Stimulated activated CD8-positive, alpha-beta memory T cell treated with anti-CD3 and anti-CD28 coated beads, Interleukin-12 subunit alpha, Interleukin-12 subunit beta, amount 100 ng/mL, for 4 hours (primary cell): ENCODE results near the gene HIVEP1.
"Not testable (repeated sequence)": the region's sequence is repeated elsewhere in the genome, so short reads cannot be mapped to it uniquely, and the experiment has no call there.

ENCODE experiments used
- DNase-seq: peaks from one replicate; pipeline ENCODE4 v3.0.0-alpha.2; 2020; ENCODE audit warnings: low read depth

The HIVEP1 gene

DNA sequence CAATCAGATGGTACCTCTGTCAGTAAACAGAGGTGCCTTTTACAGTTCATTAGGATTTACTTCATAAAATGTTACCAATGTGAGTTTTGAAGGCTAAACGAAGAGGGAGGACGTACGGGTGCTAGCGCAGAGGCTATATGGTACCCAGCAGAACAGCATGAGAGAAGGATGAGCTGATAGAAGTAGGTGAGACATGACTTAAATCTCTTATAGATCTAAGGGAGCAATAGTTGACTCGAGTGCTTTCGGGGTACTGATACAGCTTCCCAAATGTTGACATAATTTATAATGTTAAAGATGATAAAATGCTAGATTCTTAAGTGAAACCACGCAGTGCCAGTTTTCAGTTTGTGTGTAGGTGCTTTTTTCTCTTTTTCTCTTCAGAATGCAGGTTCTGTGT is 72.6 kb downstream of the HIVEP1 start:
- DNase-seq, result no peak

DNA sequence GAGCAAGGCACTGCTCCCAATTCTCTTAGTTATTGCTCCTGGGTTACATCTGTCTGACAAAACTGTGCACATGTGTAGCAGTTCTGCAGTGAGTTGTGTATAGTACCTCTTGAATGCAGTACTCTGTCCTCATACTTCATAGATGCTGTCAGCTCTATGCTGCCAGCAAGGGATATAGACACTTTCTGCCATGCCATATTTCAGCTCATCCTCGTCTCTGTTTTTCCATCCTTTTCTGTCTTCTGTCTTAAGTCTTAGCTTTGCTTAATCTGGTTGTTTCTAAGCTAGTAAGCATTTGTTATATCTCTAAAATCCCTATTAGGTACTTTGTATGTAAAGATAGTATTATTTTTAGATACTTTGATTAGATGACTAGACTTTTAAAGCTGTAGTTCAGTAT is 76.4 kb downstream of the HIVEP1 start:
- no peak for DNase-seq

DNA sequence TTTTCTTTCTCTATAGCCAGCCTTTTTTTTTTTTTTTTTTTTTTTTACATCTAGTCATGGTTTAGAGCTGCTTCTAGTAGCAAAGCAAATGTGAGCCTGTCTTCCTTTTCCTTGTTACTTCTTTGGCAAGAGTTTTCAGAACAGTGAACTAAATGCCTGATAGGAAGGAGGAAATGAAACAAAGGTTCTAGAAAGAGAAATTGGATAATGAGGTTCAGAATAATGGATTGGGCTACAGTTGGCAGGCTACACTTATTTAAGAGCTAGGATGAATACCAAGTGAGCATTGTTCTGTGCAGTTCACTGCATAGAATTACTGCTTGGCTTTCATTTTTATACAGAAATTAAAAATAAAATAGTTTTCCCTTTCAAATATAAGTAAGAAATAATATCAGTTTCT is 78.6 kb downstream of the HIVEP1 start:
- DNase-seq, result no peak

DNA sequence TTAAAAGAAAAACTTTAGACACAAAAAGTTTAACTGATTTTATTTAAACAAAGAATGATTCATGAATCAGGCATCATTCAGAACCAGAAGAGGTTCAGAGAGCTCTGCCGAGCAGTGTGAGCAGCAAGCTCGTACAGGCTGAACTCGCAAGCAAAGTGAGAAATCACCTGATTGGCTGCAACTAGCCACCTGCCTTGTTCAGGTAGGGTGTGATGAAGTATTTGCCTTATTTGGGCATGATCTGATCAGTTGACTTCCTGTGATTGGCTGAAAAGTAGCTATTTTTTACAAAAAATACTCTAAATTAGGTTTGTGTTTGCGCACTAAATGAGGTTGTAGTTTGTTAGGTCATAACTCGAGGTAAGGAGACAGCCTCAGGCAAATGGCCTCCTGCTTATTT is 80.7 kb downstream of the HIVEP1 start:
- DNase-seq, result no peak

DNA sequence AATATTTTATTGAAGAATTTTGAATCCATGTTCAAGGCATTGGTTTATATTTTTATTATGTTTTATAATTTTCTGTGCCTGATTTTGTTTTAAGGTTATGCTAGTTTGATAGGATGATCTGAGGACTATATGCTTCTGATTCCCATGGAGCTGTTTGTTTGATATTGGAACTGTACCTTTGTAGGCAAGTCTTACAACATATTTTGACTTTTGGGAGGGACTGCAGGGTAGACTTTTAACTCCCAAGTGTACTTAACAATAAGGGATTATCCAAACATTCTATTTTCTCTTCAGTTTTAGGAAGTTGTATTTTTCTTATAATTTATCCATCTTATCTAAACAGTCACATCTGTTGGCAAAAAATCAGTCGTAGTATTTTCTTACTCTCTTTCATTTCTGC is 82.6 kb downstream of the HIVEP1 start:
- DNase-seq, result no peak

DNA sequence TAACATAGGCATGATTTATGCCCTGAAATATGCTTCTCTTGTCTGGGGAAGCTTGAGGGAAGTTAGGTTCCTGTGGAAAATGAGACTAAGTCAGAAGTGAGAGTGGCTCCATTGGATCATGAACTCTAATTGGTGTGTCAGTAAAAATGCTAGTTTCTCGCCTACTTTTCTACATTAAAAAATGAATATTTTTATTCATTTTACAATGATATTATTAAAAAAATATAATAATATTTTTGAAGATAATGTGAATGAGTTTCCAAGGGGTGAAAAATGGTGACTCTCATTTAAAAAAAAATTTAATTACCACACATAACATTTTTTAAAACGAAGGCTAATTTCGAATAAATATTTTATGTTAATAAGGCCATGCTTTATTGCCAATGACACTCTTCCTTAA is 84.2 kb downstream of the HIVEP1 start:
- DNase-seq, result no peak

DNA sequence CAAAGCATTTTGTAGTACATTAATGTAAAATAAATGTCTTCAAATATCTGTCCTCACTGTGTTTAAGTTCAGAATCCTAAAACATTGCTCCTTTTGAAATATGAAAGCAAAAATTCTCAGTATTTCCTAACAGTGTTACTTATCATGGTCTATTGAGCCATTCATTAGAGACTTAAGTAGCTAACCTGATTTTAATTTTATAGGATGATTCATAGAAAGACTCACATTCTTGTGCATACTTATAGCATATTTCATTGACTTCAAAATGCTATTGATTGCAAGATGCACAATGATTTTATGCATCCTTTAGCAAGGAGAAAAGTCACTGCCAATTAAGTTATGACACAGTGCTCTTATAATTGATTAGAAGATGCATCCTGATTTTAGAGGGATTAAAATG is 85.7 kb downstream of the HIVEP1 start:
- DNase-seq, result no peak

DNA sequence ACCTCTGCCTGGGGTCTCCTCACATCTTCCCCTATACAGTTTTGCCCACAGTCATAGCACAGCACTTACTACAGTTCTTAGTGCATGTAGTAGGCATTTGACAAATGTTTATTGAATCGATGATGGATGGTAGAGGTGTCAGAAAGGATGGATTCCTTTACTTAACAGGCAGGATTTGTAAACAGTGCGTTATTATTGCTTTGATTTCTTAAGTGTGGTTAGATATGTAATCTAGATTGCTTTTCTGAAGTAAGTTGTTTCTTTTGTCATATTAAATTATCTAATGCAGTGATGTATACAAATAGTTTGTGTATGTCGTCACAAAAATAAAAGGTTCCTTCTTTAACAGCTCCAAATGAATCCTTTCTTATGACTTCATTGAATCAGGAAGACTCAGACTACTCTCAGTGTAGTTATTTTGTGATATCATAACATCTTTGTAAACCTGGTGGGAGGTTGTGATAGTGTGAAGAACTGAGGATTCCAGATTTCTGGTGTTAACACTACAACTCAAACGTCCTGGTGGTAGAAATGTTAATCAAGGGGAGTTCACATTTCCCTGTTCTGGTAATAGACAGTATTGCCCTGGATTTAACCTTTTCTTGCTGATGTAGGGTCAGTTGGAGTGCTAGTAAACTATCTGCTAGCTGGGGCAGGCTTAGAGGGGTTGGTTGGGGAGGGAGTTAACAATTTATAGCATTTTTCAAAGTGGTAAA is 87.7 kb downstream of the HIVEP1 start:
- DNase-seq, result no peak

DNA sequence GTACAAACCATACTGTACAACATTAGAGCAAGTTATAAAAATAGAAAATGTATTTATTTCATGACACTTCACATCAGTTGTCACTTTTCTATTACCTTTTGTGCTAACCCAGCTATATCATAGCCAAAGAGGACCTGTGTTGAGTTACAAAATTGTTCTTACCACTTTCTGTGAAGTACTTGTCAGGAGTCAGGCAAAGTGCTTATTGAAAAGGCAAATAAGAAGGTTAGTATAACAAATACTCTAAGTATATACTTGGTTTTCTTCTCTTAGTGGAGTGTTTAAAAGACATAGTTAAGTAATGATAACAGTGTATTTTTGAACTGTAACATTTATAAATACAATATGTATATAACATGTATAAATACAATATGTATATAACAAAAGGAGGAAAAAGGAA is 88.9 kb downstream of the HIVEP1 start:
- no peak for DNase-seq

DNA sequence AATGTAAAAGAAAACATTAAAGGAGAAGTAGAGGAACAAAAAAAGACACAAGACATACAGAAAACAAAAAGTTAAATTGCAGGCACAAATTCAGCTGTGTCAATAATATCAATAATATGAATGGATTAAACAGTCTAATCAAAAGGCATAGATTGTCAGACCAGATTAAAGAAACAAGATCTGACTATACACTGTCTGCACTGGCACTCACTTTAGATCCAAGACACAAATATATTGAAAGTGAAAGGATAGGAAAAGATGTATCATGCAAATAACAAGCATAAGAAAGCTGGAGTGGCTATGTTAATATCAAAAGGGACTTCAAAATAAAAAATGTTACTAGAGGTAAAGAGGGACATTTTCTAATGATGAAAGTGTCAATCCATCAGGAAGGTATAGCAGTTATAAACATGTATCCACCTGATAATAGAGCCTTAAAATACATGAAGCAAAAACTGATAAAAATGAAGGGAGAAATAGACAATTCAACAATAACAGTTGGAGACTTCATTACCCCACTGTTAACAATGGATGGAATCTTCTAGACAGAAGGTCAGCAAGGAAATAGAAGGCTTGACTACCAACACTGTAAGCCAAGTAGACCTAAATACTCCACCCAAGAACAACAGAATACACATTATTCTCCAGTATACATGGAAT is 89.7 kb downstream of the HIVEP1 start:
- no peak for DNase-seq

DNA sequence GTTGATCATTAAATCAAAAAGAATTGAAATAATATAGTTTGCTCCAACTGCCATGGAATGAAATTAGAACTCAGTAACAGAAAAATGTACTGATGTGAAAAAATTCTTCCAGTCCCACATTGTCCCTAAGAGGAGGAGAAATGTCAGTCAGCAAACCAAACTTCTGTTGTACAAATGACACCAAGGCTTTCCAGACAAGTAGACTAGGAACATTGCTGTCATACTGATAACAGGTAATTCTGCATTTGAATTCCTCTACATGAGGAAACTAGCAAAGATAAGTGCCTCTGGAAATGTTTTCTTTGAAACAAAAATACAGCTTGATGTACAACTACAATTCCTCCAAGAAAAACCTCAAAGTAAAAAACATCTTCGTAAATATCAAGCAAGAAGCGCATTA is 90.2 kb downstream of the HIVEP1 start:
- no peak for DNase-seq

DNA sequence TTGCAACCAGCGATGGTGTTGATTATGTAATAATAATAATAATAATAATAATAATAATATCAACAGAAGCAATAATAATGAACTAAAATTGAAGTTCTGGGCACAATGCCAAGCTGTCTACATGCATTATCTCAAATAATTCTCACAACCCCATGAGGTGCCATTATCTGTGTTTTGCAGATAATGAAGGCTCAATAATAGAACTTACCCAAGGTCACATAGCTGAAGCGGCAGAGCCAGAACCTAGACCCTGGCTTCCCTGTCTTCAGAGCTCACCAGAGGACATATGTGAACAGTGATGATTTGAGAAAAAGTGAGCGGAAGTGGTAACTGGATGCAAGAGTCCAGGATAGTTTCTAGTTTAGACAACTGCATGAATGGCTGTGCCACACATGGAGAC is 91.0 kb downstream of the HIVEP1 start:
- no peak for DNase-seq

DNA sequence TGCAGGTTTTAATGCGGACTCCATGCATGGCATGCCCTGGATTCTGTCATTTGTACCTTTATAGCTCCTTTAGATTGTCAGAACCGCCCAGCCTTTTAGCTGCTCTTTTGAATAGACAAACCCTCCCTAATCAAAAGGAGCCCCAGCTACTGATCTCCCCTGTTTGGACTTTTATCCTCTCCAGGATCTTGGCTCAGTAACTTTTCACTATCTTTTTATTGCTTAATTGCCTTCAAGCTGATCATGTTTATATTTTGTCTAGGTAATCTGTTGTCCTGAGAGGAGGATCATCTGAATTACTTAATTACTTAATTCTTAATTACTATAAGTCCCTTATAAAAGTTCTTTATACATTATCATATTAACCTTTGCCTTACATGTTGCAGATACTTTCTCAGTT is 93.2 kb downstream of the HIVEP1 start:
- DNase-seq, result no peak

DNA sequence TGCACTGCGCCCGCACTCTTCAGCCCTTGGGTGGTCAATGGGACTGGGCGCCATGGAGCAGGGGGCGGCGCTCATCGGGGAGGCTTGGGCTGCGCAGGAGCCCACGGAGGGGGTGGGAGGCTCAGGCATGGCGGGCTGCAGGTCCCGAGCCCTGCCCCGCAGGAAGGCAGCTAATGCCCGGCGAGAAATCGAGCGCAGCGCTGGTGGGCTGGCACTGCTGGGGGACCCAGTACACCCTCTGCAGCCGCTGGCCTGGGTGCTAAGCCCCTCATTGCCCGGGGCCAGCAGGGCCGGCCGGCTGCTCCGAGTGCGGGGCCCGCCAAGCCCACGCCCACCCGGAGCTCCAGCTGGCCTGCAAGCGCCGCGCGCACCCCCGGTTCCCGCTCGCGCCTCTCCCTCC is 96.3 kb downstream of the HIVEP1 start:
- not testable (repeated sequence) for DNase-seq

DNA sequence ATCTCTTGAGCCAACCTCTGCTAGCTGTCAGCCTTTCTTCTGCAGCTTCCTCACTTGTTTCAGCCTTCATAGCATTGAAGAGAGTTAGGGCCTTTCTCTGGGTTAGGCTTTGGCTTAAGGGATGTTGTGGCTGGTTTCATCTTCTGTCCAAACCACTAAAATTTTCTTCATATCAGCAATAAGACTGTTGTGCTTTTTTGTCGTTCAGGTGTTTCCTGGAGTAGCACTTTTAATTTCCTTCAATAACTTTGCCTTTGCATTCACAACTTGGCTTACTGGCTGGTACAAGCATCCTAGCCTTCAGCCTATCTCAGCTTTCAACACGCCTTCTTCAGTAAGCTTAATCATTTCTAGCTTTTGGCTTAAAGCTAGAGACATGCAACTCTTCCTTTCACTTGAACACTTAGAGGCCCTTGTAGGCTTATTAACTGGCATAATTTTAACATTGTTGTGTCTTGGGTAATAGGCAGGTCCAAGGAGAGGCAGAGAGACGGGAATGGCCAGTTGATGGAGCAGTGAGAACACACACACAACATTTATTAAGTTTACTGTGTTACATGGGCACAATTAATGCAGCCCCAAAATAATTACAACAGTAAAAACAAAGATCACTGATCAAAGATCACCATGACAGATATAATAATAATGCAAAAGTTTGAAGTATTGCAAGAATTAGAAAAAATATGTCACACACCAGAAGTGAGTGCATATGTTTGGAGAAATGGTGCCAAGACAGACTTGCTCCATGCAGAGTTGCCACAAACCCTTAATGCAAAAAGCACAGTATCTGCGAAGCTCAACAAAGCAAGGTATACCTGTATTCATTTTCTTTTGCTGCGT is 98.6 kb downstream of the HIVEP1 start:
- DNase-seq, result no peak

DNA sequence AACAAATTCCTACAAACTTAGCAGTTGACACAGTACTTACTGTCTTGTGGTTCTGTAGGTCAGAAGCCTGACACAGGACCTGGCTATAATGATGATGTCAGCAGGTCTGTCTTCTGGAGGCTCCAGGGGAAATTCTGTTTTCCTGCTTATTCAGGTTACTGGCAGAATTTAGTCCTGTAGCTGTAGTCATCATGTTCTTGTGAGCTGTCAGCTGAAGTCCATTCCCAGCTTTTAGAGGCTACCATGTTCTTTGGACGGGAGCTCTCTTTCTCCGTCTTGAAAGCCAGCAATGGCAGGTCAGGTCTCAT is 99.2 kb downstream of the HIVEP1 start:
- DNase-seq, result no peak

DNA sequence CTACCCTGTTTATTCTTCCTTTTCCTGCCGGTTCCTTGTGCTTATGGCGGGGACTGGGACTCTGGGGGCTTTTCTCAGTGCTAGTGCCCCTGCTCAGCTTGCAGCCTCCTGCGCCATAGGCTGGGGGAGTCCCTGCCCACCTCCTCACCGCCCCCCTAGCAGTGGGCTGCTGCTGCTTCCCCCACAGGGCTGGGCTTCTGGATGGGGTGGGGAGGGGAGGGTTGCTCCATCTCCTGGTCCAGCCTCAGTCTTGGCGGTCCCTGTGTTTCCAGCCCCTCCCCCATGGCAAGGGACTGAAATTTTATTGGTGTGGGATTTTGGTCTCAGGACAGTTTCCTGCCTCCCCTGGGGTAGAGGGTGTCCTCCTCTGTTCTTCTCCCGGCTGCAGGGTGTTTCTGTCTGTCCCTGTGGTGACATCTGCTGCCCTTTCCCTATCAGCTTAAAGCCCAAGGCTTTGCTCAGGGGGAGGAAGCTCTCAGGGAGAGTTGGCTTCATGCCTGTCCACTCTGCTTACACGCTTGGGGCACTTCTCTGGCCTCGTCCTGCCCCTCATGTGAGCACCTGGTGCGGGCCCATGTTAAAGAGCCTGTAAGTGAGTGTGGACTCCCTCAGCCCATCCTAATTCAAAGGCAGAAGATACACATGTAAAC is 100.6 kb downstream of the HIVEP1 start:
- DNase-seq, result no peak

DNA sequence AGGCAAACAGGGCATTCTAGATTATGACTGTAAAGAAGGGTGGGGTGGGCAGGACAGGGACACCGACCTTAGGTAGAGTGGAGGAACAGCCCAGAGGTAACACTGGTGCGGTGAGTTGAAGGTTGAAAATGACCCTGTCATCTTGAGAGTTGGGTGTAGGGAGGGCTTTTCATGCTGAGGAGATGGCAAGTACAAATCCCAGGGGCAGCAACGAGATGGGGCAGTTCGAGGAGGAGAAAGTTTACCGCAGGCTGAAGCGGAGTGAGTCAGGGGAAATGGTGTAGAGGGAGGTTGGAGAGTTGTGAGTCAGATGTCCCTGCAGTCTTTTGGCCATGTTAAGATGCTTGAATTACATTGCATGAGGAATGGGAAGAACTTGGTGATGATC is 101.1 kb downstream of the HIVEP1 start:
- no peak for DNase-seq

DNA sequence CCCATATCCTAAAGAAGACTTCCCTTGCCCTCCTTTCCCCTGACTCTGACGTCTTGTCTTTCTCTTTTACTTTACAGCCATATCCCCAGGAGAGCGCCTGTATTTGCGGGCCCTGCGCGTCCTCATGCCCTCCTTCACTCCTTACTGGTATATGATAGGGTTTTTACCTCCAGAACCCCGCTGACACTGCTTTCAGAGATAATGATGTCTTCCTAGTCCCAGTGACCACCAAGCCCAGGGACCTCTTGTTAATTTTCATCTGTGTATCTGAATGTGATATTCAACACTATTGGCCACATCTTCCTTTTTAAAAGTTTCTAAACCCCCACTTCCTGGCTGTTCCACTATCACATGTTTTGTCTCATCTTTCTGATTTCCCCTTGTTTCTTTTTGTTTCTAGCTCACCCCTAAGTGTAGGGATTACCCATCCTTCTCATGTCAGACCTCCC is 102.0 kb downstream of the HIVEP1 start:
- DNase-seq, result no peak

DNA sequence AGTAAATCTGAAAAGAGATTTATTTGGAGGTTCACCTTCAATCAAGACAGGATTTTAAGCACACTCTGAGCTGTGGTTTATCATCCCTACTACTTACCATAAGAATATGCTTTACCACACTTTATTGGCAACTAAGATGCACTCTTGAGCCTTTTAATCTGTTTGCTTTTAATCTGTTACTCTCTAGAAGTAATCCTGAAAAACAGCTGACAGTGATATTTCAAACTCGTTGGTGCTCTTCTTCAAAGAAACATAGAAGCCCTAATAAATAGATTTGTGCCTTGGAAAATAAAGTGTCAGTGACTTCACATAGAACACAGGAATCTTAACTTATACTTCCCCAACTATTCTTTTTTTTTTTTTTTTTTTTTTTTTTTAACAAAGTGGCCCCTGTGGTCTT is 102.9 kb downstream of the HIVEP1 start:
- no peak for DNase-seq

DNA sequence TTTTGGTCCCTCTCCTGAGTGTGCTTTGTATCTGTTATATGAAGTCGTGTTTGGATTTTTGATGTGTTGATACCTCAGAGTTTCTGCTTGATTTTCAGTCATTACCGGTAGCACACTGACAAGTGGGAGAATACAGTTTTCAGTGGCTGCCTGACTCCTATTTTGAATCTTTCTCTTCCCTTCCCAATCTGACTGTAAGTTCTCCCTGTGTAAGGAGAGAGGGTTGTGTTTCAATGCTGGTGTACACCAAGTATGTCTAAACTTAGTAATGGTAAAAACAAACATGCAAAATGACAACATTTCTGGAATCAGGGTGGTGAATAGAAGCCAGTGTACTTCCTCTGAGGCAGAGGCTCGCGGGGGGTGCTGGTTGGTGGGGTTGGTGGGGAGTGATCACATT is 103.4 kb downstream of the HIVEP1 start:
- no peak for DNase-seq

DNA sequence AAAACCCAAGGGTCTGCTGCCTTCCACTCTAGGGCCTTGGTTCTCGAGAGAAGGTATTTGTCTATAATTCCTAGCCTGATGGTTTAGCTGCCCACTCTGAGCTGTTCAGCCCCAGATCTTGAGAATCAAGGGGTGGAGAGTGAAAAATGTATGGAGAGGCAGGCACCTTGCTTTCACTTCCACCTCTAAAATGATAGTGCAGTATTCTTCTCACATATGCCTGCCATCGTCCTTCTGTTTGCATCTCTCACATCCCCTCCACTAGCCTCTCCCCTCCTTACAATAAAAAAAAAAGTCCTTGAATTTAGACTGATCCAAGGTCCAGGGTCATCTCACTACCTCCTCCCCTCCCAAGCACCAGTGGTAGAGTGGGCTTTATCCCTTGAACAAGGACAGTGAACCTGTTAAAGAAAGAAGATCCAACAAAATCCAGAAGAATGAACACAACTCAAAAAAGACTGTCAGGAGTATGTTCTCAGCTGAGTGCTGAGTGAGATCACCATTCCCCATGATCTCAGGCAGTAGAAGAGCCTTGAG is 104.2 kb downstream of the HIVEP1 start:
- no peak for DNase-seq

DNA sequence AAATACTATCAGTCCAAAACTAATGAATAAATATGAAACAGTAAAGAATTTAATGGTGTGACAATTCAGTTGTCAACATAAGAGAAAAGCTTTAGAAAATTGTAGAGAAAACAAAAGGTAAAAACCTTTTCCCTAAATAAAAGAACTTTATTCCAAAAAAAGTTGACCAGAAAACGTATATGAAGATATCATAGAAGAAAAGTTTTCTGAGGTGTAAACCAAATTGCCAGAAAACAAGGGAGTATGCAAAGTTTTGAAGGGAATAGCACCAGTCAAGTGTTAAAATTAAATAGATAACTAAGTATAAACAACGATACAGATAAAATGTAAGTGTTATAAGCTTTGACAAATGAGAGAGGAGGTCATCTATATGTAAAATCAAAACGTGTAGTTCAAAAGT is 104.9 kb downstream of the HIVEP1 start:
- DNase-seq, result no peak
